Myocyte (in vitro differentiated cells): ENCODE data around the gene CD47. TPM values are rescaled to one million over a fixed set of nuclear protein-coding genes. Genes with fewer than 3 reads are reported as not detected.

Experiments
- total RNA-seq: library from RNA; depleted of rRNA; stranded (reverse); fragments of >200 nt; gene quantifications from 2 replicates; pipeline ENCODE4 v1.2.3, GENCODE V29; 2014

Gene CD47
- total RNA-seq, 1 donor from 2014 or later = 74.2 TPM

Other genes with a start within 250 kb of the CD47 start
- 28.9 and 43.4 TPM in 2 replicates for gene IFT57, start 131.4 kb upstream of the CD47 start, total RNA-seq
- not detected in 2 replicates for gene HHLA2, start 205.5 kb upstream of the CD47 start, total RNA-seq